ENCODE data around the gene ANXA6.

Gene ANXA6

DNA sequence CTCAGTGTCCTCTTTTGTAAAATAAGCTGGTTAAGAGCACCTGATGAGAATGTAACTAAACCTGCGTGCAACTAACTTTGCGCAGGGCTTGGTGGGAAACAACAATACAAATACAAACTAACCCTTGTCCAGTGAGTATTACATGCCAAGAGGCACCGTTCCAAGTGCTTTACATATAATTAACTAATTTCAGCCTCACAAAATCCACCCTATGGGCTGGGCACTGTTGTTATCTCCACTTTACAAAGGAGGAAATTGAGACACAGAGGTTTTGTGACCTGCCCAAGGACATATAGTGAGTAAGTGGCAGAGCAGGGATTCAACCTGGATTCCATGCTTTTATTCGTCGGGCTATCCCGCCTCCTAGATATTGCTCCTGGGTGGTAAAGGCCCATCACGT is 50.5 kb downstream of the ANXA6 start:
- peaks cover 53% of the 10 kb centered on the region for H3K36me3 ChIP-seq (ENCODE audit: insufficient read depth, low read depth, low read length)
- no peaks in the 10 kb centered on the region for H3K27me3 ChIP-seq (ENCODE audit: insufficient read depth, low read length)
- H3K27ac ChIP-seq (ENCODE audit: low read length), result no peak overlapping the region
- no peak overlapping the region for H3K9ac ChIP-seq (ENCODE audit: low read depth, low read length)
- no peaks in the 10 kb centered on the region for H3K4me1 ChIP-seq (ENCODE audit: insufficient read depth, low read length)
- H3K9me3 ChIP-seq (ENCODE audit: insufficient read depth, low read depth, low read length), result no peaks in the 10 kb centered on the region
- no peak overlapping the region for H3K4me3 ChIP-seq (ENCODE audit: low read length)

DNA sequence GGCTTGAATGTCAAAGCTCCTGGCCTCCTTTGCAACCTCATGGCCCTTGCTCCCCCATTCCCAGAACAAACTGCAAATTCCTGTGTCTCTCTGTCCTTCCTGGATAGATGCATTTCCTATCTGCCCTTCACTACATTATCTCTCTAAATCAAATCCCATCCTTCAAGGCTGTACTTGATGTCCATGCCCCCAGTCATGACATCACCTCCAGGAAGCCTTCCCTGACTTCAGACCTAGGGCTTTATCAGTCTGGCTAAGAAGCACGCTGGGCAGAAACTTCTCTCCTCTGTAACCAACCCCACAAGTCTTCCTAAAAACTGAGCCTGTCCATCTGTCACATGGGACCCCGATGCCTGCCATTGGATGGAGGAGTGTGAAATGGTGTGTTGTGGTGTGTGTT is 51.1 kb downstream of the ANXA6 start:
- Histone ChIP-seq H3K9ac (ENCODE audit: low read depth, low read length) (no peak overlapping the region), H3K9me3 (ENCODE audit: insufficient read depth, low read depth, low read length) (no peaks in the 10 kb centered on the region), H3K27ac (ENCODE audit: low read length) (no peak overlapping the region), H3K27me3 (ENCODE audit: insufficient read depth, low read length) (no peaks in the 10 kb centered on the region), H3K4me3 (ENCODE audit: low read length) (no peak overlapping the region), H3K4me1 (ENCODE audit: insufficient read depth, low read length) (no peaks in the 10 kb centered on the region), H3K36me3 (ENCODE audit: insufficient read depth, low read depth, low read length) (peaks cover 59% of the 10 kb centered on the region)

DNA sequence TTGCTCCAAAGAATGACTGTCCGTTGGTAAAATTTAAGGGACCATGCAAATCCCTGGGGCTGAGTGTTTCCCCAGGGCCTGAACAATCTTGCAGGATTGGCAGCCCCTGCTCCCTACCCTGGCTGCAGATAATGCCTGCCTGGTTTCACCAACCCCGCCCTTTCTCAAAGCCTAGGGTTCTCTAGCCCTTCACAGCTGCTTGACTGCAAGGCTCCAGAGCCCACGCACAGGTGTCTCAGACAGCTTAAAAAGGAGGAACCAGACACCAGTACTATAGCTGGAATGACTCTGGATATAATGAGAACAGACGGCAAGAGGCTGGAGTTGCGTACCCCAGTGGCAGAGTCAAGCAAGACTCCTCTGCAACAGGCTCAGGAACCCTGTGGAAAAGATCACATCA is 51.5 kb downstream of the ANXA6 start:
- no peak overlapping the region for H3K4me3 ChIP-seq (ENCODE audit: low read length)
- no peaks in the 10 kb centered on the region for H3K4me1 ChIP-seq (ENCODE audit: insufficient read depth, low read length)
- no peak overlapping the region for H3K27ac ChIP-seq (ENCODE audit: low read length)
- no peak overlapping the region for H3K9ac ChIP-seq (ENCODE audit: low read depth, low read length)
- H3K27me3 ChIP-seq (ENCODE audit: insufficient read depth, low read length), result no peaks in the 10 kb centered on the region
- H3K9me3 ChIP-seq (ENCODE audit: insufficient read depth, low read depth, low read length), result no peaks in the 10 kb centered on the region
- H3K36me3 ChIP-seq (ENCODE audit: insufficient read depth, low read depth, low read length), result peaks cover 59% of the 10 kb centered on the region

- Histone ChIP-seq H3K4me1 (ENCODE audit: insufficient read depth, low read length) (no peaks in the 10 kb centered on the region), H3K27ac (ENCODE audit: low read length) (no peak overlapping the region), H3K27me3 (ENCODE audit: insufficient read depth, low read length) (no peaks in the 10 kb centered on the region), H3K36me3 (ENCODE audit: insufficient read depth, low read depth, low read length) (peaks cover 57% of the 10 kb centered on the region), H3K4me3 (ENCODE audit: low read length) (no peak overlapping the region), H3K9me3 (ENCODE audit: insufficient read depth, low read depth, low read length) (no peaks in the 10 kb centered on the region), H3K9ac (ENCODE audit: low read depth, low read length) (no peak overlapping the region)
Measured at GRCh38 chr5:151105561-151105960, 52.0 kb downstream of the ANXA6 start.

- Histone ChIP-seq H3K27ac (ENCODE audit: low read length) (no peak overlapping the region), H3K9ac (ENCODE audit: low read depth, low read length) (no peak overlapping the region), H3K4me3 (ENCODE audit: low read length) (no peak overlapping the region), H3K36me3 (ENCODE audit: insufficient read depth, low read depth, low read length) (peaks cover 53% of the 10 kb centered on the region), H3K27me3 (ENCODE audit: insufficient read depth, low read length) (no peaks in the 10 kb centered on the region), H3K9me3 (ENCODE audit: insufficient read depth, low read depth, low read length) (no peaks in the 10 kb centered on the region), H3K4me1 (ENCODE audit: insufficient read depth, low read length) (no peaks in the 10 kb centered on the region)
Measured at GRCh38 chr5:151104795-151105194, 52.8 kb downstream of the ANXA6 start.

- Histone ChIP-seq H3K9me3 (ENCODE audit: insufficient read depth, low read depth, low read length) (no peaks in the 10 kb centered on the region), H3K4me1 (ENCODE audit: insufficient read depth, low read length) (no peaks in the 10 kb centered on the region), H3K9ac (ENCODE audit: low read depth, low read length) (no peak overlapping the region), H3K27me3 (ENCODE audit: insufficient read depth, low read length) (no peaks in the 10 kb centered on the region), H3K36me3 (ENCODE audit: insufficient read depth, low read depth, low read length) (peaks cover 30% of the 10 kb centered on the region), H3K27ac (ENCODE audit: low read length) (no peak overlapping the region), H3K4me3 (ENCODE audit: low read length) (no peak overlapping the region)
Measured at GRCh38 chr5:151101746-151102145, 55.8 kb downstream of the ANXA6 start.

GRCh38 chr5:151101151-151101550 is 56.4 kb downstream of the ANXA6 start:
- peaks cover 30% of the 10 kb centered on the region for H3K36me3 ChIP-seq (ENCODE audit: insufficient read depth, low read depth, low read length)

DNA sequence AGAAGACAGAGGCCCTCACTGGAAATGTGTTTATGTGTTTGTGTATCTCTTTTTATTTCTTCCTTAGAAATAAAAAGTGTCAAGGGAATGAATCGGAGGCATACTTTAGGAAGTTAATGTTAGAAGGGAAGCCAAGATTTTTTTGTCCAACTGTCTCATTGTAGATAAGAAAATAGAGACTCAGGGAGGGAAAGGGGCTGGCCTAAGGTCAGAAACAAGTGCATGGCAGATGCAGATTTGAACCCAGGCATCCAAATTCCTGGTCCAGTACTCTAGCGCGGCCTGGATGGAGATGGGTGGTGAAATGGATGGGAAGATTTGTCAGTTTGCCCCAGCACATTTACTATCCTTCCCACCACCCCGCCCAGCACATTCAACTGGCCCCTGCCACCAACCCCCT is 56.9 kb downstream of the ANXA6 start:
- H3K36me3 ChIP-seq (ENCODE audit: insufficient read depth, low read depth, low read length), result peaks cover 30% of the 10 kb centered on the region
- no peak overlapping the region for H3K27ac ChIP-seq (ENCODE audit: low read length)
- H3K27me3 ChIP-seq (ENCODE audit: insufficient read depth, low read length), result no peaks in the 10 kb centered on the region
- H3K4me3 ChIP-seq (ENCODE audit: low read length), result no peak overlapping the region
- no peak overlapping the region for H3K9ac ChIP-seq (ENCODE audit: low read depth, low read length)
- no peaks in the 10 kb centered on the region for H3K9me3 ChIP-seq (ENCODE audit: insufficient read depth, low read depth, low read length)
- H3K4me1 ChIP-seq (ENCODE audit: insufficient read depth, low read length), result peaks cover 2% of the 10 kb centered on the region; the same call in 1 of the 2 replicates

More at GRCh38 chr5:151101151-151101550, 56.4 kb downstream of the ANXA6 start:
- H3K27me3 ChIP-seq (ENCODE audit: insufficient read depth, low read length), result no peaks in the 10 kb centered on the region
- H3K27ac ChIP-seq (ENCODE audit: low read length), result no peak overlapping the region
- H3K9ac ChIP-seq (ENCODE audit: low read depth, low read length), result no peak overlapping the region
- H3K4me1 ChIP-seq (ENCODE audit: insufficient read depth, low read length), result no peaks in the 10 kb centered on the region
- H3K4me3 ChIP-seq (ENCODE audit: low read length), result no peak overlapping the region
- H3K9me3 ChIP-seq (ENCODE audit: insufficient read depth, low read depth, low read length), result no peaks in the 10 kb centered on the region

GRCh38 chr5:151098768-151099121 is 58.8 kb downstream of the ANXA6 start:
- no peaks in the 10 kb centered on the region for H3K9me3 ChIP-seq (ENCODE audit: insufficient read depth, low read depth, low read length)
- no peak overlapping the region for H3K27ac ChIP-seq (ENCODE audit: low read length)
- peaks cover 19% of the 10 kb centered on the region for H3K4me1 ChIP-seq (ENCODE audit: insufficient read depth, low read length)
- no peak overlapping the region for H3K9ac ChIP-seq (ENCODE audit: low read depth, low read length)
- H3K27me3 ChIP-seq (ENCODE audit: insufficient read depth, low read length), result no peaks in the 10 kb centered on the region
- H3K4me3 ChIP-seq (ENCODE audit: low read length), result no peak overlapping the region
- H3K36me3 ChIP-seq (ENCODE audit: insufficient read depth, low read depth, low read length), result peaks cover 15% of the 10 kb centered on the region

- Histone ChIP-seq H3K27me3 (ENCODE audit: insufficient read depth, low read length) (no peaks in the 10 kb centered on the region), H3K4me1 (ENCODE audit: insufficient read depth, low read length) (peaks cover 24% of the 10 kb centered on the region), H3K4me3 (ENCODE audit: low read length) (no peak overlapping the region), H3K9ac (ENCODE audit: low read depth, low read length) (no peak overlapping the region), H3K36me3 (ENCODE audit: insufficient read depth, low read depth, low read length) (peaks cover 15% of the 10 kb centered on the region), H3K9me3 (ENCODE audit: insufficient read depth, low read depth, low read length) (no peaks in the 10 kb centered on the region), H3K27ac (ENCODE audit: low read length) (no peak overlapping the region)
Measured at GRCh38 chr5:151097820-151098767, 59.5 kb downstream of the ANXA6 start.

DNA sequence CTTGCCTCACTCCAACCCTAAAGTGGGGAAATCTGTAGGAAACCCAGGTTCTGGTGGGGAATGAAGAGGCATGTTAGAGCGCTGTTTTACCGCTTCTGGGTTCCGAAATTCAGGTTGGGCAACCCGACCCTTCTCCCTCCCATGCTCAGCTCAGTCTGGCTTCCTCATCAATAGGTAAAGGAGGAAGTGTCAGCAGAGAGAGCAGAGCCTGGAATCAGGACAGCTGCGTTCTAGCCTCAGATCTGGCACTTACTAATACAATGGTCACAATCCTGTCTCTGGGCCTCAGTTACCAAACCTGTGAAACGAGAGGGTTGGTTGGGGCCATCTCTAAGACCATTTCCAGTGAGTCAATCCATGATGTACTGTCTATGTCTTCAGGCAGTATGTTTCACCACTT is 60.5 kb downstream of the ANXA6 start:
- Histone ChIP-seq H3K36me3 (ENCODE audit: insufficient read depth, low read depth, low read length) (peaks cover 12% of the 10 kb centered on the region), H3K9ac (ENCODE audit: low read depth, low read length) (no peak overlapping the region), H3K27ac (ENCODE audit: low read length) (no peak overlapping the region), H3K4me3 (ENCODE audit: low read length) (no peak overlapping the region), H3K4me1 (ENCODE audit: insufficient read depth, low read length) (peaks cover 24% of the 10 kb centered on the region), H3K27me3 (ENCODE audit: insufficient read depth, low read length) (no peaks in the 10 kb centered on the region), H3K9me3 (ENCODE audit: insufficient read depth, low read depth, low read length) (no peaks in the 10 kb centered on the region)

DNA sequence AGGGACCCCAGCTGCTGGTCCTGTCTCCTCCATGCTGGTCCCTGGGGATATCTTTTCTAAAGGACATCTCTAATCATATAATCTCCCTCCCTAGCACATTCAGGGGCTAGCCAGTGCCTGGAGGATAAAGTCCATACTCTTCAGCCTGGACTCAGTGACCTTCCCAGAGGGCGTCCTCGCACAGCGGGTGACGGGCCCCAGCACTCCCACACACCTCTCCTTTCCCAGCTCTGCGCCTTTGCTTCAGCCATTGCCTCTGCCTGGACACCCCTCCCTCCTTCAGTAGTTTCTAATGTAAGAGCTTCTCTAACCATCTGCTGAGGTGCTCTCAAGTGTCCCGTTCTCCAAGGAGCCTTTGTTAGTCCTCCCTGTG is 61.6 kb downstream of the ANXA6 start:
- H3K36me3 ChIP-seq (ENCODE audit: insufficient read depth, low read depth, low read length), result 0 out of 2 replicates have a peak, but pooled peaks cover 4% of the 10 kb centered on the region
- H3K4me1 ChIP-seq (ENCODE audit: insufficient read depth, low read length), result peaks cover 24% of the 10 kb centered on the region
- H3K27ac ChIP-seq (ENCODE audit: low read length), result no peak overlapping the region
- no peak overlapping the region for H3K9ac ChIP-seq (ENCODE audit: low read depth, low read length)
- H3K4me3 ChIP-seq (ENCODE audit: low read length), result no peak overlapping the region
- H3K9me3 ChIP-seq (ENCODE audit: insufficient read depth, low read depth, low read length), result no peaks in the 10 kb centered on the region
- H3K27me3 ChIP-seq (ENCODE audit: insufficient read depth, low read length), result no peaks in the 10 kb centered on the region
